G401 (cell line): ENCODE results near the gene PFN4. TPM values are rescaled to one million over a fixed set of nuclear protein-coding genes. Genes with fewer than 3 reads are reported as not detected.

Experiments used
- DNase-seq: peaks from one replicate; pipeline ENCODE4 v3.0.0-alpha.2; 2015; ENCODE audit warnings: low spot score
- in situ Hi-C: cut with HindIII; loops from 2 replicates; pipeline ENCODE4 v1.10.0; 2016; ENCODE audit warnings: low sequenced_read_pairs, mixed read lengths
- total RNA-seq: library from RNA; depleted of rRNA; stranded (reverse); fragments of >200 nt; shearing (Covaris generic); gene quantifications from 2 replicates; pipeline ENCODE4 v1.2.3, GENCODE V29; 2014; rRNA removed

The PFN4 gene
- total RNA-seq, 1 experiment from 2014 or later = not detected

- peak; percentile 56 for DNase-seq
- in situ Hi-C loops = no loop called here
Observed at GRCh38 chr2:24083567-24084385, 39.4 kb downstream of the PFN4 start.

DNA sequence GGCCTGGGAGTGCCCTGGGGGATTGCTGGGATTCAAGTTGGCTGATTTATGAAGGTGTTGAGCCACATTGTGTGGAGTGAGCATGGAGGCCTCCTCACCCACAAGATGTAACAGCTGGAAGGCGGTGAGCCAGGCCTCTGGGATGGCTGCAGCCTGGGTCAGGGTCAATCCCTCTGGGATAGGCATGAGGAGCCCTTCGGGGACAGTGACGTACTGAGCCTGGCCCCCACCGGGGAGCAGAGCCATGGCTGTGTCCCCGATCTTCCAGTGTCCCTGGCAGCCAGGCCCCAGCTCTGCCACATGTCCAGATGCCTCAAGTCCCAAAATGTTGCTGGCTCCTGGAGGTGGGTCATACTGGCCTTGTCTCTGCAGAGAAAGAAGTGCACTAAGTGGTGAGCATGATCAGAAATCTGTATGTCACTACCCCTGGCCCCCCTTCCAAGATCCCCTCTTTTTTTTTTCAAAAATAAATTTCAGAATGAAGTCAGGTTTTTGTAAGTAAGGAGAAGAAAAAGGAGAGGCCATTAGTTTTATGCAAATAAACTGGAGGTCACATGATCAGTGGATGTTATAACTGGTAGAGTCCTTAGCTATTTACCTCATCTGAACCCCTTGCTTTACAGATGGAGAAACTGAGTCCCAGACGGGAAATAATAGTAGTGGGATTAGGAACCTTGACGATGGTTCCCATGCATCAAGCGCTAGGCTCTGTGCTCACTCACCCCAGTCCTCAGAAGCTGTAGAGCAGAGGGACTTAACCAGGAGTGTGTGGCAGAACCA, 40.2 kb downstream of the PFN4 start:
- DNase-seq = no peak
- in situ Hi-C loops = no loop called here

GRCh38 chr2:24080701-24081100, 42.4 kb downstream of the PFN4 start:
- in situ Hi-C loops = no loop called here
- DNase-seq = no peak

DNA sequence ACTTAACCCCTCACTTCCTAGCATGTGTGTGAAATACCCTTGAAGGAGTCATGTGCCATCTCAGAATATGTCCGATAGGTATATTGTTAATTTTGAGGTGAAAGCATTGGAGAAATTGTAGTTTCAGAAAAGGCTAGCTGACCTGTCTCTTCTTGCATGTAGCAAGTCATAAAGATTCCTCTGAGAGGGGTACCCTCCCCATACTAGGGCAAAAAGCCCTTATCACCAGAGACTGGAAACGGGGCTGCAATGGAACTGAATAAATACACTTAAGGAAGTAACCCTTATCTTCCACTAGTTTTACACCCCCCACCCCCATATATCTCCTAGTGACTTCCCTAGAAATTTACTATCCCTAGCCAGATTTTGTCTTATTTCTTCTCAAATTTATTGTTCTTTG, 45.3 kb downstream of the PFN4 start:
- in situ Hi-C loops = no loop called here
- DNase-seq = no peak

DNA sequence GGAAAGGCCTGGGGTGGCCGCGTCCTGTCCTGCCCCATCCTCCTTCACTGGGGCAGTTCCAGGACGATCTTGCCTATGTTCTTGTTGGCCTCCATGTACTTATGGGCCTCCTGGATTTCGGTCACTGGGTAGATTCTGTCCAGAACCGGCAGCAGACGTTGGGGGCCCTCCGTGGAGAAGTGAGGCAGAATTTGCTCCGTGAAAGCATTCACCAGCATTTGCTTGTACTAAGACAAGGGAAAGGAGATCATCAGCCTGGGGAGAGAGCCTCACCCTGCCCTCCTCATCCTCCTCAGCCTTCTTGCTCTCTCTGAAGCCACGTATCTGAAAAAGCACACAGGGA, 45.6 kb downstream of the PFN4 start:
- in situ Hi-C loops = no loop called here
- no peak for DNase-seq

GRCh38 chr2:24076849-24077534, 46.1 kb downstream of the PFN4 start:
- in situ Hi-C loops = no loop called here
- peak; percentile 37 for DNase-seq

- peak; percentile 99 for DNase-seq
- in situ Hi-C loops = no loop called here
Observed at GRCh38 chr2:24075915-24076848, 47.0 kb downstream of the PFN4 start, which contains the start of gene SF3B6. SF3B6 (minus strand) TSS chr2:24076326; CDS start chr2:24076229, 97 bp downstream.

DNA sequence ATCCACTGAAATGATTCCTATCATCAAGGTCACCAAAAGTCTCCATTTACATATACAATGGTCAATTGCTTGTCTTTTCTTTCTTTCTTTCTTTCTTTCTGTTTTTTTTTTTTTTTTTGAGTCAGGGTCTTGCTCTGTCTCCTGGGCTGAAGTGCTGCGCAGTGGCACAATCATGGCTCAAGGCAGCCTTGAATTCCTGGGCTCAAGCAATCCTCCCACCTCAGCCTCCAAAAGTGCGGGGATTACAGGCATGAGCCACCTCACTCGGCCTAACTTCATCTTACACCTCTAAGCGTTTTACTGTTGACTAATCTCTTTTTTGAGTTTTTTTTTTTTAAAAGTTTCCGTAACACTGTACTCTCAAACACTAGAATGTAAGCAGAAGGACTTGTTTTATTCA, 47.9 kb downstream of the PFN4 start:
- DNase-seq = no peak

GRCh38 chr2:24073816-24074215, 49.3 kb downstream of the PFN4 start:
- in situ Hi-C loops = no loop called here
- DNase-seq = no peak

More for the DNA sequence above, 47.9 kb downstream of the PFN4 start:
- in situ Hi-C loops = no loop called here

GRCh38 chr2:24072259-24072658, 50.9 kb downstream of the PFN4 start:
- in situ Hi-C loops = no loop called here
- no peak for DNase-seq

- no peak for DNase-seq
- in situ Hi-C loops = no loop called here
Observed at GRCh38 chr2:24065341-24065740, 57.8 kb downstream of the PFN4 start.

Other genes with a start within 250 kb of the PFN4 start
- 5.9 and 6.0 TPM in 2 replicates for gene ATAD2B, start 196.2 kb downstream of the PFN4 start, total RNA-seq
- 13.3 and 29.5 TPM in 2 replicates for gene UBXN2A, start 182.9 kb downstream of the PFN4 start, total RNA-seq
- gene MFSD2B, start 113.2 kb downstream of the PFN4 start, total RNA-seq = 0.14 TPM in 1 of 2 replicates, not detected in the other
- gene WDCP, start 75.9 kb downstream of the PFN4 start, total RNA-seq = 14.3 and 22.5 TPM in 2 replicates
- gene FKBP1B, start 73.6 kb downstream of the PFN4 start, total RNA-seq = 52.0 and 55.7 TPM in 2 replicates
- 339 and 437 TPM in 2 replicates for gene SF3B6, start 47.0 kb downstream of the PFN4 start, total RNA-seq
- 47.6 and 66.0 TPM in 2 replicates for gene TP53I3, start 38.5 kb downstream of the PFN4 start, total RNA-seq
- 1.3 and 5.6 TPM in 2 replicates for gene FAM228B, start 135 bp upstream of the PFN4 start, total RNA-seq
- gene FAM228A, start 51.7 kb upstream of the PFN4 start, total RNA-seq = 0.18 TPM in 1 of 2 replicates, not detected in the other
- gene ITSN2, start 237.2 kb upstream of the PFN4 start, total RNA-seq = 10.3 and 22.2 TPM in 2 replicates